Mesodermal cell (in vitro differentiated cells): Measurements from ENCODE around the gene TBC1D9B.

ENCODE experiments used
- H3K27ac ChIP-seq: 2 replicates; pipeline ENCODE4 v1.7.0; 2013; ENCODE audit warnings: mild to moderate bottlenecking, low read depth, low read length, moderate library complexity; ENCODE audit not compliant: severe bottlenecking
- H3K36me3 ChIP-seq: 2 replicates; pipeline ENCODE4 v1.7.1; 2013; ENCODE audit warnings: mild to moderate bottlenecking, low read length, moderate library complexity; ENCODE audit not compliant: control insufficient read depth, insufficient read depth
- H3K4me1 ChIP-seq: one replicate; pipeline ENCODE4 v1.7.1; 2013; ENCODE audit warnings: mild to moderate bottlenecking, low read length; ENCODE audit not compliant: insufficient read depth, control insufficient read depth, poor library complexity, severe bottlenecking
- H3K4me3 ChIP-seq: 2 replicates; pipeline ENCODE4 v1.7.0; 2013; ENCODE audit warnings: low read length, control low read depth, mild to moderate bottlenecking; ENCODE audit not compliant: insufficient read depth, poor library complexity, severe bottlenecking; ENCODE audit errors: extremely low read depth
- H3K9me3 ChIP-seq: 2 replicates; pipeline ENCODE4 v1.7.1; 2013; ENCODE audit warnings: mild to moderate bottlenecking, low read length, moderate library complexity; ENCODE audit not compliant: control insufficient read depth
- WGBS, 2 experiments: methylation state at CpG; one replicate each; pipeline ENCODE4 v1.1.5; 2013; ENCODE audit warnings: missing lambda C conversion rate in 2 of 2; ENCODE audit not compliant: insufficient coverage in 2 of 2; 5-methylcytosine and 5-hydroxymethylcytosine counted together

TBC1D9B gene

DNA sequence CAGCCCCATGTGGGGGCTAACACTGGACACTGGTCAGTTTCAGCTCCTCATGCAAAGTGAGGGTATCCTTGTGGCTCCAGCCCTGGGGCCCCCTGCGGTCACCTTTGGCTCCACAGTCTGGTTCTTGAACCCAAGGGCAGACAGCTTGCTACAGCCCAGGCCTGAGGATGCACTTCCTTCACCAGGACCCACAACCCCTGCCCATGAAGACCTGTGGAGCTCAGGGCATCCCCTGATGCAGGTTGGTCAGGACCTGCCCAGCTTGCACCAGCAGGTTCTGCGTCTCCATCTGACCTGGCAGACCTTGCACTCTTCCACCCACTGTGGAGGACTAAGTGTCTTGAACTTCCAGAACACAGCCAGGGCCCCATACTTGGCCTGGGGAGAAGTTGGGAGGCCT is 45.4 kb downstream of the TBC1D9B start:
- peaks cover 42% of the 10 kb centered on the region for H3K36me3 ChIP-seq
- no peaks in the 10 kb centered on the region for H3K4me1 ChIP-seq
- 90 to 100% methylated on average over 2 of the region's 2 CpGs for WGBS, 2 experiments
- no peak overlapping the region for H3K27ac ChIP-seq
- H3K9me3 ChIP-seq: no peaks in the 10 kb centered on the region
- H3K4me3 ChIP-seq: no peak overlapping the region

DNA sequence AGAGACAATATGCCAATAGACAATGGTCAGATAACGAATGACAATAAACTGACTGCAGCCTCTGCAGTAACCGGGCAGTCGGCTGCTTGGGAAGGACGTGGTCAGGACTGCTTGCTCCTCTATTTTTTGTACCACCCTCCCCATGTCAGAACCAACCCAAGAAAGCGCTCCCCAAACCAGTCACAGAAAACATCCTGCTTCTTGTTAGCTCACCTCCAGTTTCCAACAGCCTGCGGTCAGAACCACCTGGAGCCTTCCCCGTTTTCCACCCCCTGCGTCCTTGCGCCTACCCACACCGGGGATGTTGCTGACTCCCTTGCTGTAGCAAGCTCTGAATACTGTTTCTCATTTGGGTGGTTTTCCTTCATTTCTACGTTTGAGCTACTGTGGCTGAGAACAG is 47.4 kb downstream of the TBC1D9B start:
- no peaks in the 10 kb centered on the region for H3K4me1 ChIP-seq
- 65 to 66% methylated on average over 6 to 9 of the region's 11 CpGs for WGBS, 2 experiments
- peaks cover 29% of the 10 kb centered on the region for H3K36me3 ChIP-seq
- H3K4me3 ChIP-seq: no peak overlapping the region
- H3K9me3 ChIP-seq: no peaks in the 10 kb centered on the region
- H3K27ac ChIP-seq: no peak overlapping the region

DNA sequence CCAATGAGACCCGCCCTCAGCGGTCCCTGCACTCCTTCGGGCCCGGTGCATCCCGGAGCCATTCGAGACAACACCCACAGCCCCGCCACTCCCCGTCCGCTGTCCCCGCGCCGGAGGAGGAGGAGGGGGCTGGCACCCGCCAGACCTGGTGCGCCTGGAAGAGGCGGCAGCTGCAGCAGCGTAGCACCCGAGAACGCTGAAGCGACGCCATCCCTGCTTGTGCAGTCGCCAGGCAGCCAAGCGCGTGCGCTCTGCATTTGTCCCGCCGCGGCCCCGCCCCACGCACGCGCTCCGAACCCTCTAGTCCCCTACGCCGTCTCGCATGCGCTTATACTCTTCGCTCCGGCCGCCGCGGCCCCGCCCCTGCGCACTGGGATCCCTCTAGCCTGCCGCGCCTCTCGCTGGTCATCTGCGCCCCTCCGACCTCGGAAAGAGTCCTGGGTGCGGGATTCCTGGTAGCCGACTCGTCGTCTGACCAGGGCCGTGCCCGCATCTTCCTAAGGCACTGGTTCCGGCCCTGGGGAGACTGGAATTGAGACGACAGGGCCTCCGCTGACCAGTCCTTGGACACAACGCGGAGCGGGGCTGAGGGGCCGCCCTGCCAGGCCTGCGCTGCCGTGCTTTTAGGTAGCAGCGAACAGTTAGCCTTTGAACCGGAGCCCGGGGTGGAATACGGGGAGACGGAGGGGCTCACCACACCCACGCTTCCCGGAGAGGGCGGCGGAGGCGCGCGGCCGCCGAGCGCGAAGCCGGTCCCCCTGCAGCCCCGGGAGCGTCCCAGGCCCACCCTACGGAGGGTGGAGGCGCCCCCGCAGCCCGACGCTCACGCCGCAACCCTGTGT is 48.9 kb downstream of the TBC1D9B start, which contains the start of gene MRNIP:
Gene MRNIP (minus strand): TSS at position 232 of the 842 bp plus-strand sequence. CDS start 21 bp downstream, at position 211.
- H3K36me3 ChIP-seq: peaks cover 20% of the 10 kb centered on the region
- whole genome bisulfite sequencing, 2 experiments: 0 to 1% methylated on average over 64 to 76 of the region's 90 CpGs
- H3K4me1 ChIP-seq: no peaks in the 10 kb centered on the region
- no peaks in the 10 kb centered on the region for H3K9me3 ChIP-seq
- H3K4me3 ChIP-seq: peak within 1 kb of the TSS; percentile 88
- H3K27ac ChIP-seq: peak within 1 kb of the TSS; percentile 74

DNA sequence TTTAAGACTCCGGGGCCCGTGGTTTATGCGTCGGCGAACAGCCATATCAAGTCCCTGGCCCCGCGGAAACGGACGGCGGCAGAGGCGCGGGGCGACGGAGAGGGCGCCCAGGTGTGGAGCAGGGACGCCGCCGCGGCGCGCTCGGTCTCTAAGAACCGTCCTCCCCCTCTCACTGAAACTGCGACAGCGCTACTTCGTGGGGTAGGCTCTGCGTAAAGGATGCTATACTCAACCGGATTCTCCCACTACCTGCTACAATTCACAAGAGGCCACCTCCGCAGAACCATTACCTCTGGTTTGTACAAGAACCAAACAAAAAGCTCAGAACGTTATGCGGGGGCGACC is 49.5 kb downstream of the TBC1D9B start:
- Histone ChIP-seq H3K4me3 (peak overlapping the region; percentile 88), H3K9me3 (no peaks in the 10 kb centered on the region), H3K4me1 (no peaks in the 10 kb centered on the region), H3K36me3 (peaks cover 17% of the 10 kb centered on the region), H3K27ac (no peak overlapping the region)
- 1 to 2% methylated on average over 29 of the region's 32 CpGs for WGBS, 2 experiments

DNA sequence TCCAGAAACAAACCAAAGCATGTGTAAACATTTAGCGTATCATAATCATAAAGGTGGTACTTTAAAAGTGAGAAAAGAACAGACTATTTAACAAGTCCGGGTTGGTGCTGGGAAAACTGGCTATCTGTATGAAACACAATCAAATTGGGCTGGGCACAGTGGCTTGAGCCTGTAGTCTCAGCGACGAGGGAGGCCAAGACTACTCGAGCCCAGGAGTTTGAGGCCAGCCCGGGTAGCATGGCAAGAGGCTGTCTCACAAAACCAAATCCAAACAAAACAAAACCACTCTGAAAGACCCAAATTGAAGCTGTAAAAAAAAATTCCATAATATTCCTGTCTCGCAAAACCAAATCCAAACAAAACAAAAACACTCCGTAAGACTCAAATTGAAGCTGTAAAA is 53.3 kb downstream of the TBC1D9B start:
- H3K4me1 ChIP-seq: no peaks in the 10 kb centered on the region
- no peak overlapping the region for H3K4me3 ChIP-seq
- no peak overlapping the region for H3K27ac ChIP-seq
- no peaks in the 10 kb centered on the region for H3K9me3 ChIP-seq
- H3K36me3 ChIP-seq: peaks cover 35% of the 10 kb centered on the region
- WGBS, 2 experiments: 85 to 98% methylated on average over 6 of the region's 8 CpGs

DNA sequence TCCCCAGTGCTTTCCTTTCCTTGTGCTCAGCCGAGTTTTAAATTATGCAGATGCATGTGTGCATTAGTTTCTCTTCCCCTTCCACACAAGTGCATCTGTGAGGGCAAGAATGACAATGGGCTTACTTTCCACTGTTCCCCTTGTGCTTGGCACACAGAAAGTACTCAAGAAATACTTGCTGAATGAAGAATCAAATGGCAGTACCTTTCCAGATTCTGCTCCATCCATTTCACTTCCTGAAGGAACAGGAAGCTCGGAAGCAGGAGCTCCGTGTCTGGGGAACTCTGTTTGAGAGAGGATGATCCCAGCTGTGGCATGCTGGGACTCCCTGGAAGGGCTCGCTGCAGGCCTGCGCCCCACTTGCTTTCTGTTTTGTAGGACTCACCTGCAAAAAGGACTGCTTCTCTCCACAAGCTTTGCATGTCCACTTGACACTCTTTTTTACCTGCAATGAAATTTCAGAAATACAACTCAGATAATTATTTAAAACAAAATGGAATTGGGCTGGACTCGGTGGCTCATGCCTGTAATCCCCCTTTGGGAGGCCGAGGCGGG is 54.6 kb downstream of the TBC1D9B start:
- no peak overlapping the region for H3K4me3 ChIP-seq
- H3K9me3 ChIP-seq: no peaks in the 10 kb centered on the region
- H3K36me3 ChIP-seq: peaks cover 43% of the 10 kb centered on the region
- H3K4me1 ChIP-seq: no peaks in the 10 kb centered on the region
- H3K27ac ChIP-seq: no peak overlapping the region
- WGBS, 2 experiments: 91 to 93% methylated on average over 3 to 8 of the region's 8 CpGs

DNA sequence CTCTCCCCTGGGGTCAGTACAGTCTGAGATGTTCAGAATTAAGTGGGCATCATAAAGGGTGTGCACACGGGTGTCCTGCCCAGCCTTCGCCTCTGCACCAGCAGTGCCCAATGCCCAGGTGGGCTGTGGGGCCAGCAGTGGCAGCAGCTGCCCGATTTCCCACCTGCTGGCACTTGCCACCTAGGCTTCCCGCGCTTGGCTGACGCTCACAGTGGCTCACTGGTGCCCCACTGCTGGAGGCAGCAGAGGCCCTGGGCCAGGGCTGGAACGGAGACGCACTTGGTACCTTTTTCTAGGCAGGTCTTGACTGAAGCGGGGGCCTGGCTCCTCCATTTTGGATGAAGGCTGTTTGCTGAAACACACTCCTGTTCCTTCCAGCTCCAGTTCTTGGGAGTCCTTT is 66.1 kb downstream of the TBC1D9B start:
- peaks cover 75% of the 10 kb centered on the region for H3K36me3 ChIP-seq

DNA sequence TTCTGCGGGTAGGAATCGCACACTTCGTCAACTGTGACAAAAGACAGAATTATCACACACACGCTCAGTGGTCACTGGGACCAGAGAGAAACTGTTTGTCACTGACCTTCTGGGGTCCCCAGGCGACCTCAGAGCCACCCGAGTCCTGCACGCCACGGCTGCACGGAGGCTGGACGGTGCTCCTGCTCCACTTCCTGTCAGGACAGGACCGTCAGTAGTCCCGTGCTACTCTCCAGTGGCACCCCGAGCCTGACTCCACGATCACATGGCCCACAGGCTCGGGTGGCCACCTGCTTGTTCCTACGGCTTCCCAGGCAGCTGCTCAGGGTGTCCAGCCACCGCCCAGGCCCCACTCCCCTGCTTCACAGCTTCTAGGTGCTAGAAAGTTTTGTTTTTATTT is 66.9 kb downstream of the TBC1D9B start:
- WGBS, 2 experiments: 90 to 92% methylated on average over 17 of the region's 17 CpGs
- peaks cover 75% of the 10 kb centered on the region for H3K36me3 ChIP-seq
- no peak overlapping the region for H3K27ac ChIP-seq
- no peaks in the 10 kb centered on the region for H3K4me1 ChIP-seq
- H3K9me3 ChIP-seq: peaks cover 13% of the 10 kb centered on the region
- no peak overlapping the region for H3K4me3 ChIP-seq

More for the DNA sequence above, 66.1 kb downstream of the TBC1D9B start:
- Histone ChIP-seq H3K27ac (no peak overlapping the region), H3K9me3 (peaks cover 22% of the 10 kb centered on the region), H3K4me3 (no peak overlapping the region), H3K4me1 (no peaks in the 10 kb centered on the region)
- 91 to 93% methylated on average over 9 of the region's 9 CpGs for WGBS, 2 experiments

DNA sequence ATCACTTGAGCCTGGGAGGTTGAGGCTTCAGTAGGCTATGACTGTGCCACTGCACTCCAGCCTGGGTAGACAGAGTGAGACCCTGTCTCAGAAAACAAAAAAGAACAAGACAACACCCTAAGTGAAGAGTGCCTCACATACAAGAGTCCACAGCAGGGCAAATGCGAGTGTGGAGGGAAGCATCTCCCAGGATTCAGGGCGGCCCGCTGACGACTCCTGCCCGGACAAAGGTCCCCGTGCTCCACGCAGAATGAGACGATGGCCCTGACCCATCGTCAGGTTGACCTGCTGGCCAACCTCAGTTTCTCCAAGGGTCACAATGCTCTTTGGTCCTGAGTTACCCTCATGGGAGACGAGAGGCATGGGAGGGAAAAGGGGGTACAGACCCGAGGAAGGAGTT is 67.4 kb downstream of the TBC1D9B start:
- Histone ChIP-seq H3K9me3 (peaks cover 10% of the 10 kb centered on the region), H3K36me3 (peaks cover 72% of the 10 kb centered on the region), H3K4me1 (no peaks in the 10 kb centered on the region), H3K27ac (no peak overlapping the region), H3K4me3 (no peak overlapping the region)
- 95 to 97% methylated on average over 11 of the region's 11 CpGs for WGBS, 2 experiments

DNA sequence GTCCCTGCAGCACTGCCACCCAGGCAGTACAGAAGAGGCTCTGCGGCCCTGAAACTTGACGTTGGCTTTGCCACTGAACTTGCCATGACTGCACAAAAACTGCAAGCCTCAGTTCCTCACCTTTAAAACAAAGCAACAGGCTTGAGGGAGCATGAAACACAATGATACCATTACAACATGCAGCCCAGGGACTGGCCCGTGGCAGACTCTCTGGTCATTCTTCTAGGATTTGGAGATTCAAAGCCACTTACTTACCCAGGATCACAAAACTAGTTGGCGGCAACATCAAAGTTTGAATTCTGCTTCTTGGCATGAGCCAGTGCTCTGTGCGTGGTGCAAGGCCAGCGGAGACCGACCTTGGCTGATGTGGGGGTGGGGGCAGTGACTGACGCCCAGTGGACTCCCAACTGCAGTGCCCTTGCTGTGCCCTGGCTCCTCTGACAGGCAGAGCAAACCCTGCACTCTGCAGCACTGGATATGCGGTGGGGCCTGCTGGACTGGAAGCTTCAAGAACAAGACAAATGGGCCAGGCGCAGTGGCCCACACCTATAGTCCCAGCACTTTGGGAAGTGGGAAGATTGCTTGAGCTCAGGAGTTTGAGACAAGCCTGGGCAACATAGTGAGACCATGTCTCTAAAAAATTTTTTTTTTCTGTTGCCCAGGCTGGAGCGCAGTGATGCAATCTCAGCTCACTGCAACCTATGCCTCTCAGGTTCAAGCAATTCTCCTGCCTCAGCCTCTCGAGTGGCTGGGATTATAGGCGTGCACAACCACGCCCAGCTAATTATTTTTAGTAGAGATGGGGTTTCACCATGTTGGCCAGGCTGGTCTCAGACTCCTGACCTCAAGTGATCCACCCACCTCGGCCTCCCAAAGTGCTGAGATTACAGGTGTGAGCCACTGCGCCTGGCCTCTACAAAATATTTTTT is 68.1 kb downstream of the TBC1D9B start:
- WGBS, 2 experiments: 96 to 97% methylated on average over 12 to 13 of the region's 16 CpGs
- peaks cover 65% of the 10 kb centered on the region for H3K36me3 ChIP-seq
- peaks cover 3% of the 10 kb centered on the region for H3K9me3 ChIP-seq
- no peaks in the 10 kb centered on the region for H3K4me1 ChIP-seq
- H3K4me3 ChIP-seq: no peak overlapping the region
- H3K27ac ChIP-seq: peak overlapping the region; percentile 16
